ENCODE data around the gene GGCX.

DNA sequence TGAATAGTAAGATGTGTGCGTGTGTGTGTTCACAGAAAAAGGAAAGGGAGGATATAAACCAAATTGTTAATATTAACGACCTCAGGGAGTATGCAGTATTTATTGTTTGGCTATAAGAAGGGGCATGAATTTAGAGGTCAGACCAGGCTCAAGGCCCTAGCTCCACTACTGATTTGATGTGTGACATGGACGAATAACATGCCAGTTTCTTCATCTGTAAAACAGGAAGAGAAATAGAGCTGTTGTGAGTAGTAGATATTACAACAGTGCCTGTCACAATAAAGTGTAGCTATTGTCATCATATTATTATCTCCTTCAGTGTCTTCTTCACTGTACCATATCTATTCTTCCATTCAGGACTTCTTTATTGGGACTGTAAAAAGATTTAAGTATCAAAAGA lies 26.4 kb downstream of the GGCX start:
- TF ChIP-seq, protein P1, sequence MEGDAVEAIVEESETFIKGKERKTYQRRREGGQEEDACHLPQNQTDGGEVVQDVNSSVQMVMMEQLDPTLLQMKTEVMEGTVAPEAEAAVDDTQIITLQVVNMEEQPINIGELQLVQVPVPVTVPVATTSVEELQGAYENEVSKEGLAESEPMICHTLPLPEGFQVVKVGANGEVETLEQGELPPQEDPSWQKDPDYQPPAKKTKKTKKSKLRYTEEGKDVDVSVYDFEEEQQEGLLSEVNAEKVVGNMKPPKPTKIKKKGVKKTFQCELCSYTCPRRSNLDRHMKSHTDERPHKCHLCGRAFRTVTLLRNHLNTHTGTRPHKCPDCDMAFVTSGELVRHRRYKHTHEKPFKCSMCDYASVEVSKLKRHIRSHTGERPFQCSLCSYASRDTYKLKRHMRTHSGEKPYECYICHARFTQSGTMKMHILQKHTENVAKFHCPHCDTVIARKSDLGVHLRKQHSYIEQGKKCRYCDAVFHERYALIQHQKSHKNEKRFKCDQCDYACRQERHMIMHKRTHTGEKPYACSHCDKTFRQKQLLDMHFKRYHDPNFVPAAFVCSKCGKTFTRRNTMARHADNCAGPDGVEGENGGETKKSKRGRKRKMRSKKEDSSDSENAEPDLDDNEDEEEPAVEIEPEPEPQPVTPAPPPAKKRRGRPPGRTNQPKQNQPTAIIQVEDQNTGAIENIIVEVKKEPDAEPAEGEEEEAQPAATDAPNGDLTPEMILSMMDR (IDR thresholded peaks at IDR 0.05; ENCODE audit: low read length) = no peak
- no peak for TF ChIP-seq EZH2 (optimal IDR thresholded peaks at IDR 0.05; ENCODE audit: low read depth, low read length)
- no peak for TF ChIP-seq EZH2phosphoT487 (IDR thresholded peaks at IDR 0.05; ENCODE audit: low read length)
